Measurements from ENCODE around the gene AOAH.

- no peak for TF ChIP-seq CTCF (IDR thresholded peaks at IDR 0.05)
- TF ChIP-seq EZH2 (IDR thresholded peaks at IDR 0.05) = no peak
Observed at GRCh38 chr7:36730046-36730445, 5.8 kb upstream of the AOAH start.

Data from neural progenitor cell (in vitro differentiated cells).